GM21390 (cell line): Measurements from ENCODE around the gene NIM1K.
"Not testable (repeated sequence)": the region's sequence is repeated elsewhere in the genome, so short reads cannot be mapped to it uniquely, and the experiment has no call there.

Experiments used
- ATAC-seq: cut with Tn5 transposase; IDR thresholded peaks from one replicate; pipeline ENCODE4 v1.9.1; 2021; ENCODE audit not compliant: unreplicated experiment

The NIM1K gene

GRCh38 chr5:43279548-43280274, 87.7 kb downstream of the NIM1K start:
- no peak for ATAC-seq

- ATAC-seq, result no peak
Observed at GRCh38 chr5:43281840-43282658, 90.0 kb downstream of the NIM1K start.

- no peak for ATAC-seq
Observed at GRCh38 chr5:43286623-43287022, 94.6 kb downstream of the NIM1K start.

- no peak for ATAC-seq
Observed at GRCh38 chr5:43287493-43287892, 95.5 kb downstream of the NIM1K start.

- ATAC-seq, result no peak
Observed at GRCh38 chr5:43288269-43288831, 96.3 kb downstream of the NIM1K start.

- no peak for ATAC-seq
Observed at GRCh38 chr5:43290726-43291125, 98.7 kb downstream of the NIM1K start.

- no peak for ATAC-seq
Observed at GRCh38 chr5:43294226-43294625, 102.2 kb downstream of the NIM1K start.

GRCh38 chr5:43295202-43295601, 103.2 kb downstream of the NIM1K start:
- ATAC-seq, result no peak

- no peak for ATAC-seq
Observed at GRCh38 chr5:43296835-43297234, 104.8 kb downstream of the NIM1K start.

GRCh38 chr5:43298443-43298842, 106.4 kb downstream of the NIM1K start:
- no peak for ATAC-seq

- ATAC-seq, result no peak
Observed at GRCh38 chr5:43300112-43300511, 108.1 kb downstream of the NIM1K start.

- ATAC-seq, result no peak
Observed at GRCh38 chr5:43301653-43302091, 109.6 kb downstream of the NIM1K start.

GRCh38 chr5:43302481-43302880, 110.5 kb downstream of the NIM1K start:
- no peak for ATAC-seq

- no peak for ATAC-seq
Observed at GRCh38 chr5:43303242-43303641, 111.2 kb downstream of the NIM1K start.

GRCh38 chr5:43304525-43304924, 112.5 kb downstream of the NIM1K start:
- ATAC-seq, result no peak

- ATAC-seq, result peak; percentile 66
Observed at GRCh38 chr5:43305948-43306565, 114.0 kb downstream of the NIM1K start.

- not testable (repeated sequence) for ATAC-seq
Observed at GRCh38 chr5:43306954-43307353, 114.9 kb downstream of the NIM1K start.

GRCh38 chr5:43309122-43309521, 117.1 kb downstream of the NIM1K start:
- ATAC-seq, result no peak

- no peak for ATAC-seq
Observed at GRCh38 chr5:43309637-43310036, 117.6 kb downstream of the NIM1K start.

GRCh38 chr5:43312076-43312661, 120.1 kb downstream of the NIM1K start:
- no peak for ATAC-seq

GRCh38 chr5:43312699-43313034, 120.6 kb downstream of the NIM1K start:
- peak; percentile 6 for ATAC-seq
